GM21360 (cell line): Measurements from ENCODE around the gene COL20A1.
"Not testable (repeated sequence)": the region's sequence is repeated elsewhere in the genome, so short reads cannot be mapped to it uniquely, and the experiment has no call there.

ENCODE experiments used
- ATAC-seq: cut with Tn5 transposase; IDR thresholded peaks from one replicate; pipeline ENCODE4 v1.9.1; 2021; ENCODE audit warnings: mild to moderate bottlenecking, moderate library complexity; ENCODE audit not compliant: unreplicated experiment

The COL20A1 gene

GRCh38 chr20:63370618-63371187, 77.7 kb downstream of the COL20A1 start:
- no peak for ATAC-seq

GRCh38 chr20:63371291-63371865, 78.4 kb downstream of the COL20A1 start:
- no peak for ATAC-seq

- ATAC-seq, result no peak
Measured at GRCh38 chr20:63372971-63373885, 80.2 kb downstream of the COL20A1 start.

- no peak for ATAC-seq
Measured at GRCh38 chr20:63373996-63374395, 81.0 kb downstream of the COL20A1 start.

GRCh38 chr20:63374504-63374903, 81.5 kb downstream of the COL20A1 start:
- no peak for ATAC-seq

- no peak for ATAC-seq
Measured at GRCh38 chr20:63375438-63375837, 82.5 kb downstream of the COL20A1 start.

GRCh38 chr20:63376283-63377250, 83.6 kb downstream of the COL20A1 start:
- ATAC-seq, result no peak

- no peak for ATAC-seq
Measured at GRCh38 chr20:63377256-63377941, 84.4 kb downstream of the COL20A1 start.

GRCh38 chr20:63377951-63378381, 85.0 kb downstream of the COL20A1 start:
- no peak for ATAC-seq

GRCh38 chr20:63378626-63379025, 85.6 kb downstream of the COL20A1 start:
- ATAC-seq, result no peak

- no peak for ATAC-seq
Measured at GRCh38 chr20:63379296-63379695, 86.3 kb downstream of the COL20A1 start.

- ATAC-seq, result not testable (repeated sequence)
Measured at GRCh38 chr20:63379872-63380271, 86.9 kb downstream of the COL20A1 start.

GRCh38 chr20:63380346-63380870, 87.4 kb downstream of the COL20A1 start:
- no peak for ATAC-seq

GRCh38 chr20:63381781-63382431, 88.9 kb downstream of the COL20A1 start:
- no peak for ATAC-seq

- ATAC-seq, result no peak
Measured at GRCh38 chr20:63382551-63383300, 89.7 kb downstream of the COL20A1 start.

GRCh38 chr20:63383556-63383955, 90.6 kb downstream of the COL20A1 start:
- no peak for ATAC-seq

GRCh38 chr20:63384336-63384735, 91.3 kb downstream of the COL20A1 start:
- ATAC-seq, result no peak
